DND-41 (cell line): ENCODE data around the gene GDA.

Experiments
- EZH2 ChIP-seq: IDR thresholded peaks from 3 replicates; pipeline ENCODE4 v1.6.1; 2012; ENCODE audit warnings: borderline replicate concordance, low read depth, mild to moderate bottlenecking, moderate library complexity, low read length, inconsistent platforms; ENCODE audit not compliant: severe bottlenecking
- TF ChIP-seq, protein P1 (sequence below): IDR thresholded peaks from 2 replicates; pipeline ENCODE4 v1.5.1; 2012; ENCODE audit warnings: borderline replicate concordance, low read length, moderate library complexity, mild to moderate bottlenecking; ENCODE audit not compliant: poor library complexity, severe bottlenecking; ENCODE audit errors: extremely low read depth

DNA sequence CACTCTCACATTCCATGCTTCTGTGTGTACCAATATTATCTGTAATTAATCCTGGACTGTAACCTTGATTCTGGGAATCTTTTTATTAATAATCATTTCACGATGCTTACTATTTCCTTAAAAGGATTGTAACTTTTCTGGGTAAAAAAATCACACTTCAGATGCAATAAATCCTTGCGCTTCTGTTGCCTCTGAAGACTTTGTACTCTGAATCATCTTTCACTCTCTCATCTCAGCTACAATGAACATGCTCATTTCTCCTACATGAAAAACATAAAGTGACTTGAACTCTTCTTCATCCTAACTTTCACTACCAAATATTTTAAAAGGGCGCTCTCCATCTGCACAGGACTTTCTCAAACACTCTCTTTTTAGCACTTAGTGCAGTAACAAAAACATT lies 50.0 kb downstream of the GDA start:
- TF ChIP-seq, protein P1, sequence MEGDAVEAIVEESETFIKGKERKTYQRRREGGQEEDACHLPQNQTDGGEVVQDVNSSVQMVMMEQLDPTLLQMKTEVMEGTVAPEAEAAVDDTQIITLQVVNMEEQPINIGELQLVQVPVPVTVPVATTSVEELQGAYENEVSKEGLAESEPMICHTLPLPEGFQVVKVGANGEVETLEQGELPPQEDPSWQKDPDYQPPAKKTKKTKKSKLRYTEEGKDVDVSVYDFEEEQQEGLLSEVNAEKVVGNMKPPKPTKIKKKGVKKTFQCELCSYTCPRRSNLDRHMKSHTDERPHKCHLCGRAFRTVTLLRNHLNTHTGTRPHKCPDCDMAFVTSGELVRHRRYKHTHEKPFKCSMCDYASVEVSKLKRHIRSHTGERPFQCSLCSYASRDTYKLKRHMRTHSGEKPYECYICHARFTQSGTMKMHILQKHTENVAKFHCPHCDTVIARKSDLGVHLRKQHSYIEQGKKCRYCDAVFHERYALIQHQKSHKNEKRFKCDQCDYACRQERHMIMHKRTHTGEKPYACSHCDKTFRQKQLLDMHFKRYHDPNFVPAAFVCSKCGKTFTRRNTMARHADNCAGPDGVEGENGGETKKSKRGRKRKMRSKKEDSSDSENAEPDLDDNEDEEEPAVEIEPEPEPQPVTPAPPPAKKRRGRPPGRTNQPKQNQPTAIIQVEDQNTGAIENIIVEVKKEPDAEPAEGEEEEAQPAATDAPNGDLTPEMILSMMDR, result no peak
- TF ChIP-seq EZH2, result no peak
